ENCODE measurements around the gene IPMK. TPM values are rescaled to one million over a fixed set of nuclear protein-coding genes. Genes with fewer than 3 reads are reported as not detected.
A peak's percentile ranks its signal among the peaks of the same experiment; 100 is the strongest.
"Not testable (repeated sequence)": the region's sequence is repeated elsewhere in the genome, so short reads cannot be mapped to it uniquely, and the experiment has no call there.

Gene IPMK
- polyA plus RNA-seq, 4 donors, result 7.6 to 10.7 (median 9.3) TPM

DNA sequence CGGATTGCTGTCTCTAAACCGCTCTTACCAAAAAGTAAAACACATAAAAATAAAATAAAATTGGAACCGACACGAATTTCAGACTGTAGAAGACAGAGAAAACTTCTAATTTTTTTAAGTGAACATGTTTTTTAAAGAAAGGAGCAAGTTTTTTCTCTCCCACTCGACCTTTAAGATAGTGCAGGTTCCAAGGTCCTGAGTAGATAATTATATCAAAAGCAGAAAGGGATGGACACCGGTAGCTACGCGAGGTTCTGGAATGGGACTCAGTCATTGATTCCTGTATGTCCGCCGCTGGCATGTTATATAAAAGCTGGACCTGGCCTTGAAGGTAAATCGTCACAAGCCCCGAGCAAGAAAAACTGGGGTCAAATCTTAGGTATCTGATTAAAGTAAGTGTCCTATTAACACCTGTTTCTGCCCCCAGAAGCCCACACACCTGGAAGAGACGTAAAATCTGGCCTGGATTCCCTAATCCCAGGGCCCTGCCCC lies 806 bp upstream of the IPMK start:
- peak in 1 of 4 donors; percentile 5 for DNase-seq (ENCODE audit: low read depth in 4 of 4, low spot score in 3 of 4)

DNA sequence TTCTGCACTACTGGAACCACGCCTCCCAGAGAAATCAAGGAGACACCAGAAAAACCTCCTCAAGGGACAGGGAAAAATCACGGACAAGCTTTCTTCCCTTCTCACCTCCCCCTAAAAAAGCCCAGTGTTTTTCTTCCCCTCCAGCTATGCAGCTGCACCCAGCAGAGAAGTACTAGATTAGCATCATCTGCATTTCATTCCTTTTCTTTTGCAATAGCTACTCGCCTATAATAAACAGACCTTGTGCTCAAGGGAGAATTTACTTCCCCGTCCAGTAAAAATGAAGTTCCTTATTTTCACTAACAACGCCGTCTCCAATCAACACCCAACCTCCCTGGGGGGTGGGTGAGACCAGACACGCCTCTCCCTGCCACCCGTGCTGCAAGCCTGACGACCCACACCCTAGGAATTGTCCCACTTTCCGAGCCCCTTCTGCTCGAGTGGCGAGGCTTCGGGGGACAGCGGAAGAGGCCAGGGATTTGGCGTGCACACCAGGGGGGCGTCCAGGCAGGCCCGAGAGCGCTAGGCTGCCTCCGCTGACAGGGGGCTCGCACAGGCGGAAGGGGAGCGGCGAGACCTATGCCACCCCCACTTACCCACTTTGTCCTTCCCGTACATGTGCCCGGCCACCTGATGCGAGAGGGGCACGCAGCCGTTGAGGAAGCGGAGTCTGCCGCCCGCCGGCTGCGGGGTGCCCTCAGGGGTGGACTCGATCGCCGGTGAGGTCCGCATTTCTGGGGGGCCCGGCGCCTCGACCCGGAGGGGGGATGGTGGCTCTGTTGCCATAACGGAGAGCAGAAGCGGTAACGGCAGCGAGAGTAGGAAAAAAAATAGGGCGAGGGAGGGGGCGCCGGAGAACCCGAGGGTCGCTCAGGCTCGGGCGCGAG lies 625 bp downstream of the IPMK start:
- DNase-seq (ENCODE audit: low read depth in 4 of 4, low spot score in 3 of 4), result peak in 2 of 4 donors; percentile 27 to 29

DNA sequence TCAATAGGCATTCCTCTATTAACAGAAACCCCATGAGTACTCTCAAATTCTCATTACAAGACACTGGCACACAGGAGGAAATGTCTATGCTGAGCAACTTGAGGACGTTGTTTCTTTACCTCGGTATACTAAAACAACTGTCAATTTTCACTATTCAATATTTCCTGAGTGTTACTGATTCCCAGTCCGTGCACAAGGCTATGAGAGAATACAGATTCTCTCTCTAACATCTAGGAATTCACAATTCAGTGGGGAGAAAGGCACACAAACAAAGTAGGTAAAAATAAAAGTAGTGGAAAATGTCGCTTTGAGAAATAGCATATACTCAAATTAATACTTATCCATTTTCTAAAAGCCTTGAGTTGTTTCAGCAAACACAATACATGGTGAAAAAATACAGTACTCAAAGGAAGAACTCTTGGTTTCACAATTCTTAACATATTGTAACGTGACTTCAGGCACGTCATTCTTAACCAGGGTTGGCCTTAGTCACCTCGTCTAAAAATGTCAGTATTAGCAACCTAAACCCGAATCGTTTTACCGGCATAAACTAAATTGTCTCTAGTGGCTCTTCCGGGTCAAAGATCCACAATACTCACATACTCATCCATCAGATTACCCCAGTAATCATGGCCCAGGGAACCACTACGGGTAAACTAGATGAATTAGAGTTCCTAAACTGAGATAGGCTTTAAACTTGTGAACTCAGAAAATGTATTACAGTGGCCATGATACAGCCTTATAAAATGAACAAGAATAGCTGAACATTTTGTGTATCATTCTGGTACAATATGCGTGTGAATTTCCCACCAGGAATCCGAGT lies 1.5 kb downstream of the IPMK start:
- no peak for DNase-seq (ENCODE audit: low read depth in 4 of 4, low spot score in 3 of 4)

DNA sequence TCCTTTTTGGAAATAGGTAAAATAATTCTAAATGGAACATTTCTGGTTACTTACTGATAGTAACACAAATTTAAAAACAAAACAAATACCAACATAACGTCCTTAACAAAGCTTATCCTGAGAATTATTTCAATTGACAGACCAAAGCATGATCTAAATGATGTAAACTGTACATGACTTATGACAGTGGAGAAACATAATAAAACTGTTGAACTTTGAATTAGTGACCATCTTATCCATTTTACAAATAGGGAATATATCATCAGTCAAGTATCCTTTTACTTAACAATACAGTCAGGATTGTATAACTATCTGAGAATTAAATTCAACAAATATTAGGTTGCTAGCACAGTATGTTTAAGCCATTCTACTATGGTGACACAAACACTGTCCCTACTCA lies 2.4 kb downstream of the IPMK start:
- no peak for DNase-seq (ENCODE audit: low read depth in 4 of 4, low spot score in 3 of 4)

DNA sequence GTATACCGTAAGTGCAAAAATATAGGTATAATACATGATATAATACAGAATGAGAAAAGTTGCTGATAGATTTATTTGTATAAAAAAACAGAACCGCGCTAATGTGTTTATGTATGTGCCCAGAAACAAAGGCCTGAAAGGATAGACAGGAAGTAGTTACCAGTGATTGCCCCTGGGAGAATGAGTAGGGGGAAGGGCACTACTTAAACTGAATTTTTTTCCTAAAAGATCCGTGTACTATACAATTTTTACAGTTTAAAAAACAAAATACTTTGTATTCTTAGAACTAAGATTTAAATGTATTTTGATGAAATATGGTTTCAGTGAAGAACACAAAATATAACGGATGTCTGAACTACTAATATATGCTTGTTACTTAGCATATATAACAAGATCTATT lies 2.9 kb downstream of the IPMK start:
- no peak for DNase-seq (ENCODE audit: low read depth in 4 of 4, low spot score in 3 of 4)

DNA sequence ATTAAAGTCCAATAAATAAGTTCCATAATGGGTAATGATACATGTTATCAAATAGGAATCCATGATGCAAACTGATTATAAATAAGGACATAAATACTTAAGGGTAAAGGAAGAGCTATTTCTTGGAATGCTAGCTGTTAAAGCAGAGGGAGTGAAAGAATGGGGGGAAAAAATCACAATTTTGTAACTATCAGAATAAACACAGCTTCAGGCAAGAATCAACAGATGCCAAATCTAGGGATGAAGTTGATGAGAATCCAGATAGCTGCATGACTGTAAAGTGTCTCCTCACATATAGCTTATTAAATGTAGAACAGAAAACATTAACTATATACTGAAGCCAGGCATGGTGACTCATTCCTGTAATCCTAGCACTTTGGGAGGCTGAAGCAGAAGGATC lies 4.9 kb downstream of the IPMK start:
- DNase-seq (ENCODE audit: low read depth in 4 of 4, low spot score in 3 of 4), result no peak

DNA sequence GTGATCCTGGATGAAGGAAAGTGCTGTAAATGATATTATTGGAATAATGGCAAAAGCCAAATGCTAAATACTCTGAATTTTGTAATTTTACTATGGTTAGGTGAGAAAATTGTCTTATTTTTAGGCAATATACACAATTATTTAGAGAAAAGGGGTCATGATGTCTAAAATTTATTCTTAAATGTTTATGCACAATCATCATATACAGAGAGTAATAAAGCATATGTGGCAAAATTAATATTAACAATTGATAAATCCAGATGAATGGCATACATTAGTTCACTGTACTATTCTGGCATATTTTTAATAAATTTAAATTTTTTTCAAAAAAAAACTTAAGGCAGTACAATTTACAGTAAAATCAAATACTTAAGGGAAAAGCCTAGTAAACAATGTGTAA lies 7.4 kb downstream of the IPMK start:
- no peak for DNase-seq (ENCODE audit: low read depth in 4 of 4, low spot score in 3 of 4)

DNA sequence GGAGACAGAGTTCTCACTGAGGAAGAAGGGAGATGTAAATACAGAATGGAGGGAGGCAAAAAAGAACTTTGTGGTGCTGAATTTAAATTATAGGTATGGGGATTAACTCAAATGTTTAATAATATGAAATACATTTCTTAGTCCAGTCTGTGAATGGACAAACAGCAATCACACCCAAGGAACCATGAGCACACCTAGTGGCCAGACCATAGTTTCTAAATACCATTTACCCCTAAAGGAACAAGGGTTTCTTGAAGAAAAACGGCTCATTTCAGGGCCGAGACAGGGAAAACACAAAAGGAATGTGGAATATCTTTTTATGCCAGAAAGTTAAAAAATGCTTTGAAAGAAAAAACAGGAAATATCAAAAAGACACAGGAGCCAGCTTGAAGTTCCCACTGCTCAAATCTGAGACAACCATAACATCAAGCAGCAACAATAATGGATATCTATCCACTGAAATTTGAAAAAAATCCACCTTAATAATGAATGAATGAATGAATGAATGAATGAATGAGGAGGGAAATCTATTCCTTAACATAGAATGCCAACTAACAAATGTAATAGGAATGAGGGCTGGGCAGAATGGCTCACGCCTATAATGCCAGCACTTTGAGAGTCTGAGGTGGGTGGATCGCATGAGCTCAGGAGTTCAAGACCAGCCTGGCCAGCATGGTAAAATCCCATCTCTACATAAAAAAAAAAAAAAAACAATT lies 8.6 kb downstream of the IPMK start:
- no peak for DNase-seq (ENCODE audit: low read depth in 4 of 4, low spot score in 3 of 4)

DNA sequence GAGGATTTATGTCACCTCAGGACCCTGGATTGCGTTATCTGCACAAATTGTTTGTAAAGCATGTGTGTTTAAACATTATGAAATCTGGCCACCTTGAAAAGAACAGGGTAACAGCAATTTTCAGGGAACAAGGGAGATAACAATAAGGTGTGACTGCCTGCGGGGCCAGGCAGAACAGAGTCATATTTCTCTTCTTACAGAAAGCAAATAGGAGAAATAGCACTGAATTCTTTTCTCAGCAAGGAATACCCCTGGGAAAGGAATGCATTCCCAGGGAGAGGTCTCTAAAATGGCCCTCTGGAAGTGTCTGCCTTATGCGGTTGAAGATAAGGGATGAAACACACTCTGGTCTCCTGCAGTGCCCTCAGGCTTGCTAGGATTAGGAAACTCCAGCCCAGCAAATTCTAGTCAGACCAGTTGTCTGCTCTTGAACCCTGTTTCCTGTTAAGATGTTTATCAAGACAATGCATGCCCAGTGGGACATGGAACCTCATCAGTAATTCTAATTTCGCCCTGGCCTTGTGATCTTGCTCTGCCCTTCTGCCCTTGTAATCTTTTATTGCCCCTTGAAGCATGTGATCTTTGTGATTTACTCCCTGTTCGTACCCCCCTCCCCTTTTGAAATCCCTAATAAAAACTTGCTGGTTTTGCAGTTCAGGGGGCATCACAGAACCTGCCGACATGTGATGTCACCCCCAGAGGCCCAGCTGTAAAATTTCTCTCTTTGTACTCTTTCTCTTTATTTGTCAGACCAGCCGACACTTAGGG lies 11.5 kb downstream of the IPMK start:
- DNase-seq (ENCODE audit: low read depth in 4 of 4, low spot score in 3 of 4), result not testable (repeated sequence)

DNA sequence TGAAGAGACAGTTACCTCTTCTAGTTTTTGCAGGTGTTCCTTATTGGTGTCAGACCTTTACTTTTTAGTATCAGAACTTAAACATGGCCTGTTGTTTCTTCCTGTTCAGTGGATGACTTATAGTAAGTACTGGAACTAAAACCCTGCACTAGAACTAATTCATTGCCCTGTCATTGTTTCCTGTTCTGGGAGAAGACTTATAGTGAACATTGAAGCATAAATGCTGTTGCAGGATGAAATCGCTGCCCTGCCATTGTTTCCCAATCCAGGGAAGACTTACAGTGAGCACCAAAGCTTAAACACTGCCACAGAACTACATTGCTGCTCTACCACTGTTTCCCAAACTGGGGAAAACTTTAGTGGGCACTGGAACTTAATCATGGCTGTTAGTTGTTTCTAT lies 13.1 kb downstream of the IPMK start:
- DNase-seq (ENCODE audit: low read depth in 4 of 4, low spot score in 3 of 4), result no peak

DNA sequence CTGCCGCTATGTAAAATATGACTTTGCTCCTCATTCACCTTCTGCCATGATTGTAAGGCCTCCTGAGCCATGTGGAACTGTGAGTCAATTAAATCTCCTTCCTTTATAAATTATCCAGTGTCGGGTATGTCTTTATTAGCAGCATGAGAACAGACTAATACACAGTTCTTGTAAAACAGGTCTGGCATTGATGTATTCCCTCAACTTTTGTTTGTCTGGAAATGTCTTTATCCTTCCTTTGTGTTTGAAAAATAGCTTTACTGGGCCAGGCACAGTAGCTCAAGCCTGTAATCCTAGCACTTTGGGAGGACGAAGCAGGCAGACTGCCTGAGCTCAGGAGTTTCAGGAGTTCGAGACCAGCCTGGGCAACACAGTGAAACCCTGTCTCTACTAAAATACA lies 14.5 kb downstream of the IPMK start:
- DNase-seq (ENCODE audit: low read depth in 4 of 4, low spot score in 3 of 4), result no peak

DNA sequence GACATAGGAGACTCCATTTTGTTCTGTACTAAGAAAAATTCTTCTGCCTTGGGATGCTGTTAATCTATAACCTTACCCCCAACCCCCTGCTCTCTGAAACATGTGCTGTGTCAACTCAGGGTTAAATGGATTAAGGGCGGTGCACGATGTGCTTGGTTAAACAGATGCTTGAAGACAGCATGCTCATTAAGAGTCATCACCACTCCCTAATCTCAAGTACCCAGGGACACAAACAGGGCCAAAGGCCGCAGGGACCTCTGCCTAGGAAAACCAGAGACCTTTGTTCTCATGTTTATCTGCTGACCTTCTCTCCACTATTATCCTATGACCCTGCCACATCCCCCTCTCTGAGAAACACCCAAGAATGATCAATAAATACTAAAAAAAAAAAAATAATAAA lies 23.0 kb downstream of the IPMK start:
- DNase-seq (ENCODE audit: low read depth in 4 of 4, low spot score in 3 of 4), result not testable (repeated sequence)

DNA sequence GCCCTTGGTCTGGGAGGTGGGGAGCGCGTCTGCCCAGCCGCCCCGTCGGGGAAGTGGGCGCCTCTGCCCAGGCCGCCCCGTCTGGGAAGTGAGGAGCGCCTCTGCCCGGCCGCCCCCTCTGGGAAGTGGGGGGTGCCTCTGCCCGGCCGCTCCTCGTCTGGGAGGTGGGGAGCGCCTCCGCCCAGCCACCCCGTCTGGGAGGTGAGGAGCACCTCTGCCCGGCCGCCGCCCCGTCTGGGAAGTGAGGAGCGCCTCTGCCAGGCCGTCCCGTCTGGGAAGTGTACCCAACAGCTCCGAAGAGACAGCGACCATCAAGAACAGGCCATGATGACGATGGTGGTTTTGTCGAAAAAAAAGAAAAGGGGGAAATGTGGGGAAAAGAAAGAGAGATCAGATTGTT lies 23.5 kb downstream of the IPMK start:
- not testable (repeated sequence) for DNase-seq (ENCODE audit: low read depth in 4 of 4, low spot score in 3 of 4)

DNA sequence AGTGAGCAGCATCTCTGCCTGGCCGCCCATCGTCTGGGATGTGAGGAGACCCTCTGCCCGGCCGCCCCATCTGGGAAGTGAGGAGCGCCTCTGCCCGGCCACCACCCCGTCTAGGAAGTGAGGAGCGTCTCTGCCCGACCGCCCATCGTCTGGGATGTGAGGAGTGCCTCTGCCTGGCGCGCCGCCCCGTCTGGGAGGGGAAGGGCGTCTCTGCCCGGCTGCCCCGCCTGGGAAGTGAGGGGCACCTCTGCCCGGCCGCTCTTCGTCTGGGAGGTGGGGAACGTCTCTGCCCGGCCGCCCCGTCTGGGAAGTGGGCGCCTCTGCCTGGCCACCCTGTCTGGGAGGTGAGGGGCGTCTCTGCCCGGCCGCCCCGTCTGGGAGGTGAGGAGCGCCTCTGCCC lies 23.9 kb downstream of the IPMK start:
- DNase-seq (ENCODE audit: low read depth in 4 of 4, low spot score in 3 of 4), result not testable (repeated sequence)

DNA sequence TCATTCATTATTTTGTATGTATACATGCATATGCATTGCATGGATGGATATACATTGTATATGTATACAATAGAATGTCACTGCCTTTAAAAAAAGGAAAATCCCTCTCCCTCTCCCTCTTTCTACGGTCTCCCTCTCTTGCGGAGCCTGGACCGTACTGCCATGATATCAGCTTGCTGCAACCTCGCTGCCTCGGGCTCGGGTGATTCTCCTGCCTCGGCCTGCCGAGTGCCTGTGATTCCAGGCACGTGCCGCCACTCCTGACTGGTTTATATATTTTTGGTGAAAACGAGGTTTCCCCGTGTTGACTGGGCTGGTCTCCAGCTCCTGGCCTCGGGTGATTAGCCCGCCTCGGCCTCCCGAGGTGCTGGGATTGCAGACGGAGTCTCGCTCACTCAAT lies 24.4 kb downstream of the IPMK start:
- no peak for DNase-seq (ENCODE audit: low read depth in 4 of 4, low spot score in 3 of 4)

DNA sequence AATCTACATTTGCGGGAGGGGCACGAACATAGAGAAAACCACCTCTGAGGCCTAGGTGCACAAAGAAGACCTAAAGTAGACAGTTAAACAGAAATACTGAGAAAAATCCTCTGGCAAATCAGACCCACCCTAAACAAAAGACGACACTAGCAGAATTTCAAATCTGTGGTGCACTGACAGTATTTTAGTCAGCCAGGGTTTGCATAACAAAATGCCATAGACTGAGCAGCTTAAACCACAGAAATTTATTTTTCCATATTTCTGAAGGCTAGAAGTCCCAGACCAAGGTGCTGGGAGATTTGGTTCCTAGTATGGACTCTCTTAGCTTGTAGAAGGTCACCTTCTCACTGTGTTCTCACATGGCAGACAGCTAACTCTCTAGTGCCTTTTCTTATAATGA lies 26.3 kb downstream of the IPMK start:
- DNase-seq (ENCODE audit: low read depth in 4 of 4, low spot score in 3 of 4), result no peak

DNA sequence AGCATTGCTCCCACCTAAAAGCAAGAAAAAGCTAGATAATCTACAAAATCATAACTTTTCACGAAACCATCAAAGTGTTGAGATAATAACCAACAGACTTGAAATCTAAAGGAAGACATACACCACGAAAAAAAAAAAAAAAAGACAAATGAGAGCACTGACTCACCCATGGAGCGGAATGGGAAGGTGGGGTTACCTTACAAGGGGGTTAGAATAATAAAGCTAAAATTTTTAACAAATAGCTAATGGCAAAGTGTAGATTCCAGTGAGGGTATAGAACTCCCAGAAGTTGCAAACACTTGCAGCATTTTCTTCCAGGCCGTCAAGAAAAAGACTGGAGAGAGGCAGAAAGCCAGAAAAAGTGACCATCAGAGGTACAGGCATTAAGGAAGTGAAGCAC lies 27.2 kb downstream of the IPMK start:
- DNase-seq (ENCODE audit: low read depth in 4 of 4, low spot score in 3 of 4), result no peak

DNA sequence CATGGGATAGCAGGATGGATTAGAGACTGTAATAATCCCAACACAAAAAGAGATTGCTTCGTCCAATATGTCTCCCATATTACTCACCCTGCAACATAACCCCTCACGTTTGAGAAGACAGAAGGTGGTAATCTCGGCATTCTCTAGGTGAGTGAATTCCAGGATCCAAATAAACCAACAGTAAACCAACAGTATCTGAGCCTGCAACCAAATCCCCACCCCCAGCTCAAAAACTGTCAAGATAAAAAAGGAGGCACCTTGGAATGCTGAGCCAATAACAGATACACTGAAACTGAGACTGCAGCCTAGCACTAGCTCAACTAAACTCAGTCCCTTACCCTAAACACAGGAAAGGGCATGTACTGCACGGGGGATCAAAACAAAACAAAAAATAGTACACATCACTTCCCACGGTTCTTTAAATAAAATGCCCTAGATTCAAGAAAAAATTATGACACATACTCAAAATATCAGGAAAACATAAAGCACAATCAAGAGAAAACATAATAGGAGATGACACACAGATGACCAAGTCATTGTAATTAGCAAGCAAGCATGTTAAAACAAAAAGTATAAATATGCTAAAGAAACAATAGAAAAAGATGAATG lies 28.0 kb downstream of the IPMK start:
- DNase-seq (ENCODE audit: low read depth in 4 of 4, low spot score in 3 of 4), result no peak

DNA sequence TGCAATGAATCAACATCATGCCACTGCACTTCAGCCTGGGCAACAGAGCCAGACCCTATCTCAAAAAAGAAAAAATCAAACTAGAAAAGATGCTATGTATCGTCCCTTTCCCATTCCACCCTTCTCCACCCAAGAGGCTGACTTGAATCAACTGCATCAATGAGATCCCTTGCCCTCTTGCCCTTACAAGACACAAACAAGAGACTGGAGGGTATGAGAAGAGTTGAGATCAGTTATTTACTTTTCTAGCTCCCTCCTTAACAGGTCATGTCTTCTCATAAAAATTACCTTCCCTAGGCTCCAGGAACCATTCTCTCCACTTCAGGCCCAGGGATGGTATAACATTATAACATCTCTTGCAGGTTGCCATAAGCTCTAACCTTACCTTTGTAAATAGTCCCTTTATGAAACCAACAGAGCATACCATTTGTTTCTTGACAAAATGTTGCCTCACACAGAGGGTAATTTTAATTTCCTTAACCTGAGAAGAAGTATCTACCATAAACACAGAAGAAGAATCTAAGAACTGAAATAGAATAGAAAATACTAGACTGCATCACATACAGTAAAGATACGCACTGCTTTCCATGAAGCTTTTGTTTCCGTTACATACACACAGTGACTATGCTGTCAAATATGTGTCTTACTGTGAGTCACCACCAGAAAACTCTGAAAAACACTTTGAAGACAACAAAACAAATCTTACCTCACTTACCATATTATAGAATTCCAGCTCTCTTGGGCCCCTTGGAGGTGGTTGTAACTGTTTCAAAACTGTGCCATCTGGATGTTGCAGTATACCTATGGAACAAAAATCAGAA lies 30.5 kb downstream of the IPMK start:
- DNase-seq (ENCODE audit: low read depth in 4 of 4, low spot score in 3 of 4), result no peak
